HepG2 (cell line): ENCODE data around the gene BEST2. TPM values are rescaled to one million over a fixed set of nuclear protein-coding genes. Genes with fewer than 3 reads are reported as not detected.
A peak's percentile ranks its signal among the peaks of the same experiment; 100 is the strongest.

Experiments
- ATAC-seq: fragments of 200-7000 bp; cut with Tn5 transposase; 3 replicates; pipeline ENCODE4 v1.9.1; 2020; ENCODE audit warnings: mild to moderate bottlenecking, moderate library complexity
- BruUV-seq: library from RNA; stranded (reverse); fragments of 400-500 nt; replicated peaks from 2 replicates; lab custom pipeline; 2021; lab: Mats Ljungman, UMichigan
- CTCF ChIA-PET: fragments of 300-600 bp; formaldehyde crosslinking; extraction: SDS; loops from one replicate; lab custom pipeline; 2021; ENCODE audit warnings: low total read pairs, inconsistent platforms, low intra/inter-chr PET ratio; lab: Yijun Ruan, JAX
- POLR2A ChIA-PET: fragments of 350-600 bp; sonication (Branson Sonifier 250); formaldehyde crosslinking; loops from one replicate; lab custom pipeline; 2020; ENCODE audit warnings: antibody characterized with exemption, inconsistent platforms; lab: Yijun Ruan, JAX
- DNase-seq: peaks from one replicate; pipeline ENCODE4 v3.0.0-alpha.2; 2015; ENCODE audit warnings: low spot score
- FAIRE-seq: peaks from 3 replicates; lab custom pipeline; 2011; peaks lifted over from hg19 to GRCh38; lab: Jason Lieb, UNC
- H2AFZ ChIP-seq: one replicate; pipeline ENCODE4 v1.6.1; 2011; ENCODE audit warnings: low read length, inconsistent platforms
- H3K27ac ChIP-seq: fragments of 300-600 bp; 3 replicates; pipeline ENCODE4 v1.8.0; 2011; ENCODE audit warnings: mixed run types, mild to moderate bottlenecking, mixed read lengths, low read length, inconsistent platforms; ENCODE audit not compliant: insufficient read depth; ENCODE audit errors: extremely low read length
- H3K27me3 ChIP-seq, 2 experiments: fragments of 200-600 bp in 1 of 2; 2 replicates in 1 of 2; 3 replicates in 1 of 2; pipeline versions ENCODE4 v1.6.0 to v1.8.0; 2011; ENCODE audit warnings: low read length in 2 of 2, mild to moderate bottlenecking in 2 of 2, moderate library complexity in 2 of 2, inconsistent platforms in 1 of 2; ENCODE audit not compliant: insufficient read depth in 2 of 2, control insufficient read depth in 1 of 2
- H3K36me3 ChIP-seq, 2 experiments: fragments of 200-600 bp in 1 of 2; replicated peaks in 1 of 2; 2 replicates in 1 of 2; 3 replicates in 1 of 2; pipeline versions ENCODE4 v1.5.1 to v1.8.0; 2011; ENCODE audit warnings: low read length in 2 of 2, inconsistent platforms in 1 of 2; ENCODE audit not compliant: insufficient read depth in 2 of 2, control insufficient read depth in 1 of 2
- H3K4me1 ChIP-seq: 2 replicates; pipeline ENCODE4 v1.5.1; 2012; ENCODE audit warnings: low read length, inconsistent platforms; ENCODE audit not compliant: insufficient read depth
- H3K4me2 ChIP-seq: 2 replicates; pipeline ENCODE4 v1.6.0; 2011; ENCODE audit warnings: low read depth, low read length, inconsistent platforms
- H3K4me3 ChIP-seq, 3 experiments: fragments of 200-600 bp in 1 of 3; sonication (generic), shearing (Covaris generic) in 1 of 3; replicated peaks in 1 of 3; 2 replicates each; pipeline ENCODE4 v1.5.1; 2011 to 2016; ENCODE audit warnings: low read length in 3 of 3, inconsistent platforms in 2 of 3, low read depth in 2 of 3, mild to moderate bottlenecking in 2 of 3, control low read depth in 1 of 3, mixed read lengths in 1 of 3; ENCODE audit not compliant: insufficient read depth in 1 of 3
- H3K79me2 ChIP-seq: one replicate; pipeline ENCODE4 v1.6.1; 2011; ENCODE audit warnings: low read length, inconsistent platforms; ENCODE audit not compliant: insufficient read depth
- H3K9ac ChIP-seq: 2 replicates; pipeline ENCODE4 v1.6.0; 2011; ENCODE audit warnings: mild to moderate bottlenecking, low read depth, low read length, inconsistent platforms; ENCODE audit not compliant: insufficient read depth
- H3K9me3 ChIP-seq: 2 replicates; pipeline ENCODE4 v1.5.1; 2012; ENCODE audit warnings: mild to moderate bottlenecking, low read length
- H4K20me1 ChIP-seq: 2 replicates; pipeline ENCODE4 v1.6.0; 2011; ENCODE audit warnings: inconsistent platforms, mild to moderate bottlenecking, low read length, moderate library complexity; ENCODE audit not compliant: insufficient read depth
- DZIP1 ChIP-seq: sonication (generic); formaldehyde crosslinking; IDR thresholded peaks from 2 replicates; pipeline ENCODE4 v1.5.0; 2020; ENCODE audit warnings: mild to moderate bottlenecking, missing genetic modification reagents
- FOXO1 ChIP-seq: sonication (generic); formaldehyde crosslinking; IDR thresholded peaks from 2 replicates; pipeline ENCODE4 v1.4.0; 2020; ENCODE audit warnings: missing genetic modification reagents
- MEIS2 ChIP-seq: sonication (generic); formaldehyde crosslinking; IDR thresholded peaks from 2 replicates; pipeline ENCODE4 v1.9.0; 2021; ENCODE audit warnings: mild to moderate bottlenecking, missing genetic modification reagents
- NBN ChIP-seq: fragments of 450-650 bp; conservative IDR thresholded peaks from 2 replicates; pipeline ENCODE4 v1.6.1; 2017
- TGIF2 ChIP-seq: IDR thresholded peaks from 2 replicates; pipeline ENCODE4 v1.6.1; 2016; ENCODE audit warnings: control low read depth, missing compliant biosample characterization
- THAP9 ChIP-seq: sonication (generic); formaldehyde crosslinking; IDR thresholded peaks from 2 replicates; pipeline ENCODE4; 2020; ENCODE audit warnings: missing genetic modification reagents, mild to moderate bottlenecking, borderline replicate concordance
- TMF1 ChIP-seq: sonication (generic); formaldehyde crosslinking; IDR thresholded peaks from 2 replicates; pipeline ENCODE4 v1.8.1; 2022; ENCODE audit warnings: low read depth, missing genetic modification reagents
- UBTF ChIP-seq: sonication (generic); formaldehyde crosslinking; IDR thresholded peaks from 2 replicates; pipeline ENCODE4 v1.4.0; 2020; ENCODE audit warnings: mild to moderate bottlenecking, missing genetic modification reagents
- WGBS: methylation state at CpG from one replicate; pipeline ENCODE4 v1.1.6; 2017; ENCODE audit warnings: low lambda C conversion rate; 5-methylcytosine and 5-hydroxymethylcytosine counted together
- in situ Hi-C: cut with HindIII; loops from 2 replicates; pipeline ENCODE4 v1.10.0; 2017; ENCODE audit warnings: low pct_unique_long_range_greater_than_20kb; ENCODE audit not compliant: extremely low pct_ligation_motif_present
- intact Hi-C: fragments of 100-400 bp; cut with micrococcal nuclease; formaldehyde crosslinking; loops from one replicate; pipeline ENCODE4 v1.10.0; 2022; ENCODE audit not compliant: unreplicated experiment
- polyA plus RNA-seq, 8 experiments: library from polyadenylated mRNA; depleted of rRNA in 3 of 8; stranded (reverse) in 7 of 8; unstranded in 1 of 8; fragments of >200 nt; fragmentation: Illumina TruSeq in 4 of 8; extraction: Trizol in 4 of 8; gene quantifications; 2 replicates each; pipeline versions ENCODE4 v1.2.1 to v1.2.3, GENCODE V29; 2011 to 2016; ENCODE audit warnings: low read depth in 4 of 8, missing spikeins in 1 of 8, mixed read lengths in 1 of 8; ENCODE audit not compliant: insufficient read depth in 1 of 8
- total RNA-seq, 5 experiments: library from RNA; depleted of rRNA; stranded (reverse); fragments of >200 nt; fragmentation: Illumina TruSeq; extraction: Trizol; gene quantifications; 2 replicates each; pipeline ENCODE4 v1.2.3, GENCODE V29; 2016; ENCODE audit warnings: low read depth in 1 of 5
- TF ChIP-seq, protein P1 (sequence below): sonication (generic); formaldehyde crosslinking; IDR thresholded peaks from 2 replicates; pipeline ENCODE4 v1.8.0; 2022; ENCODE audit warnings: missing genetic modification reagents, low read depth, mild to moderate bottlenecking, borderline replicate concordance

The BEST2 gene
- total and polyA plus RNA-seq, 2 of the 13 experiments (the other 11 are each of a cell fraction or from before 2014, with no cell fraction given): not detected

DNA sequence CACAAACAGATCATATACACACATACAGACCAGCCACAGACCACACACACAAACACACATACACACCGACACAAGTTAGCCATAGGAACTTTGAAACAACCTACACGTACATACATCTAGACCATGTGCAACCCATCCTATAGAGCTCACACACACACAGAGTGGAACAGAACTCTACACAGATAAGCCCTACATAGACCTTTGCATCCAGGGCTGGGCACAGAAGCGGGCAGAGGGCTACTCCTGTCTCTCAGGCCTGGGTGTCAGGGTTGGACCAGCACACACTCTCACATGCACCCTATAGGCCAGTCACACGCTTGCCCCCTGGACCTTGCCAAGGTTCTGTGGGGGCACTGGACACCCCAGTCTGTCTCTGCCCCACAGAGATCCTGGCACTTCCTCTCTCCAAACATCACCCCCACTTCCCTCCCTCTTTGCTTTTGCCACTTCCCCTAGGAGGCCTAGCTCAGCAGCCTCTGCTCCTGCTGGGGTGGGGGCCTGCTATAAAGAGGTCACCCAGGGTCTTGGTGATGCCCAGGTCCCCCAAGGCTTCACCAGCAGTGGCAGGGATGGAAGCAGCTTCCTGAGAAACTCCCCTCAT, 33.9 kb downstream of the BEST2 start:
- no TSS peak for BruUV-seq
- H3K4me3 ChIP-seq: no peak overlapping the region
- H3K79me2 ChIP-seq: no peaks in the 10 kb centered on the region
- in situ Hi-C loops: no loop called here
- peaks cover 82% of the 10 kb centered on the region for H3K4me1 ChIP-seq
- H3K9ac ChIP-seq: no peak overlapping the region
- TF ChIP-seq FOXO1 (no peak), TGIF2 (no peak), TMF1 (CRISPR knock-in tag) (no peak), NBN (0 out of 2 replicates have a peak, but pooled peaks have one; percentile 56), UBTF (CRISPR knock-in tag) (peak; percentile 27; the same call in 1 of the 2 replicates), THAP9 (CRISPR knock-in tag) (0 out of 2 replicates have a peak, but pooled peaks have one; percentile 23), MEIS2 (no peak), DZIP1 (no peak)
- TF ChIP-seq, protein P1, sequence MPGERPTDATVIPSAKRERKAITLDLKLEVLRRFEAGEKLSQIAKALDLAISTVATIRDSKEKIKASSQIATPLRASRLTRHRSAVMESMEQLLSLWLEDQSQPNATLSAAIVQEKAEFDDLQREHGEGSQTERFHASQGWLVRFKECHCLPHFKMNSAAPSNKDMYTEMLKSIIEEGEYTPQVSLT: no peak
- TF ChIP-seq, all 625 proteins: peak for 3
- FAIRE-seq (no peak), ATAC-seq (peak; percentile 7; the same call in 1 of the 3 replicates), DNase-seq (no peak)
- ChIA-PET CTCF (no interaction called here), POLR2A (no interaction called here)
- no peak overlapping the region for H3K4me2 ChIP-seq
- H2AFZ ChIP-seq: no peak overlapping the region
- no peaks in the 10 kb centered on the region for H4K20me1 ChIP-seq
- no peaks in the 10 kb centered on the region for H3K9me3 ChIP-seq
- intact Hi-C loops: no loop called here
- H3K36me3 ChIP-seq: no peaks in the 10 kb centered on the region
- no peak overlapping the region for H3K27ac ChIP-seq
- H3K27me3 ChIP-seq: no peaks in the 10 kb centered on the region; a peak in 3 of 5 replicates
- 40% methylated on average over 2 of the region's 4 CpGs for WGBS
